ENCODE data around the gene ATE1. TPM values are rescaled to one million over a fixed set of nuclear protein-coding genes. Genes with fewer than 3 reads are reported as not detected.

Gene ATE1
- polyA plus RNA-seq, 2 of the 4 experiments (the other 2 are of a cell fraction) = 27.2 to 58.8 TPM

- no peak for DNase-seq (ENCODE audit: low read depth in 1 of 2, low spot score in 1 of 2)
- Histone ChIP-seq H3K27ac (no peak overlapping the region), H3K4me2 (no peak overlapping the region), H3K4me3 (no peak overlapping the region), H3K4me1 (no peaks in the 10 kb centered on the region; the same call in 2 of the 3 replicates), H3K9me3 (no peaks in the 10 kb centered on the region)
- CTCF ChIA-PET = interaction anchor here (1.1 to 3.7 kb wide), 9 partner anchors 8 to 78 kb away, joined by 4 to 19 read pairs (median 10); no protein-coding TSS in a partner anchor
- no peak for FAIRE-seq
- WGBS (ENCODE audit: missing lambda C conversion rate) = 72% methylated on average over 3 of the region's 3 CpGs
- TF ChIP-seq PHF8 (IDR thresholded peaks at IDR 0.05; ENCODE audit: borderline replicate concordance, low read depth) = no peak
- TF ChIP-seq MAFK (IDR thresholded peaks at IDR 0.05; ENCODE audit: partially characterized antibody) = peak; percentile 60
- no peak for TF ChIP-seq KDM1A (IDR thresholded peaks at IDR 0.05; ENCODE audit: low read depth)
- TF ChIP-seq HOXB5 (CRISPR knock-in tag; IDR thresholded peaks at IDR 0.05) = no peak
- no peak; a peak in 1 of 6 replicates for ATAC-seq
- POLR2A ChIA-PET = no interaction called here
Measured at GRCh38 chr10:121822724-121823123, 105.1 kb downstream of the ATE1 start.

DNA sequence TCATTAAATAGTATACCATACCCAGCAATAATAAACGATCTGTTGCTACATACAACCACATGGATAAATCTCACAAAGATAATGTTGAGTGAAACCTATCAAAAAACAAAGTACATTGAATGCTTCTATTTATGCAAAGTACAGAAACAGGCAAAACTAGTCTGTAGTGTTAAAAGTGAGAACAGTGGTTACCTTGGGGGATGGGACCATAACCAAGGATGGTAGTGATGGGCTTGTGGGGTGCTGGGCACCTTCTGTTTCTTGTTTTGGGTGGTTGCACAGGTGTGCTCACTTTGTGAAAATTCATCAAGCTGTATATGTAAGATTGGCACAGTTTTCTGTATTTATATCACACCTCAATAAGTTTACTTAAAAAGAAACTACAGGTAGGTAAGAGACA is 105.7 kb downstream of the ATE1 start:
- H3K4me1 ChIP-seq = no peaks in the 10 kb centered on the region; the same call in 2 of the 3 replicates
- ChIA-PET CTCF (interaction anchor here (1.1 to 3.7 kb wide), 3 partner anchors 11 to 78 kb away, joined by 7 to 19 read pairs (median 15); no protein-coding TSS in a partner anchor), POLR2A (no interaction called here)
- no peak for FAIRE-seq
- ATAC-seq = no peak
- DNase-seq (ENCODE audit: low read depth in 1 of 2, low spot score in 1 of 2) = no peak
- no peak overlapping the region for H3K4me2 ChIP-seq
- H3K4me3 ChIP-seq = no peak overlapping the region
- no peak overlapping the region for H3K27ac ChIP-seq
- no peaks in the 10 kb centered on the region for H3K9me3 ChIP-seq
- 81% methylated on average over 1 of the region's 1 CpG for WGBS (ENCODE audit: missing lambda C conversion rate)
- TF ChIP-seq KDM1A (IDR thresholded peaks at IDR 0.05; ENCODE audit: low read depth) = no peak
- TF ChIP-seq MYC (IDR thresholded peaks at IDR 0.05; ENCODE audit: borderline replicate concordance, low read length) = no peak

DNA sequence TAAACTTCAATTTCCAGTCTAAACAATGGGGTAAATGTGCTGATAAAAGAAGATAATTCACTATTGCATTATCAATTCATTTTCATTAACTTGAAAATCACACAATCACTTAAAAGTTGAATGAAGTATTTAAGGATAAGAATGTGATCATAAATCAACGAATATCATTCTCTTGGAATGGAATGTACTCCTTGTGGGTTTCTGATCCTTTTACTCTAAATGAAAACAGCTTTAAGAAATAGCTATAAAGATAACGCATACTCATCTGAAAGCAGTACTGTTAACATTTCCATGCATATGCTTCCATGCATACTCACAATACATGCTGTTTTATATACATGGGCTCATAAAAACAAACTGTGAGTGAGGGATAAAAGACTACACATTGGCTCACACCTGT is 108.8 kb downstream of the ATE1 start:
- ATAC-seq (no peak), DNase-seq (ENCODE audit: low read depth in 1 of 2, low spot score in 1 of 2) (no peak), FAIRE-seq (no peak)
- POLR2A ChIA-PET = no interaction called here
- Histone ChIP-seq H3K27ac (no peak overlapping the region), H3K9me3 (no peaks in the 10 kb centered on the region), H3K4me1 (no peaks in the 10 kb centered on the region), H3K4me2 (no peak overlapping the region), H3K4me3 (no peak overlapping the region)
- WGBS (ENCODE audit: missing lambda C conversion rate) = 69% methylated on average over 2 of the region's 2 CpGs
- no peak for TF ChIP-seq KDM5A (IDR thresholded peaks at IDR 0.05)
- TF ChIP-seq, protein P1, sequence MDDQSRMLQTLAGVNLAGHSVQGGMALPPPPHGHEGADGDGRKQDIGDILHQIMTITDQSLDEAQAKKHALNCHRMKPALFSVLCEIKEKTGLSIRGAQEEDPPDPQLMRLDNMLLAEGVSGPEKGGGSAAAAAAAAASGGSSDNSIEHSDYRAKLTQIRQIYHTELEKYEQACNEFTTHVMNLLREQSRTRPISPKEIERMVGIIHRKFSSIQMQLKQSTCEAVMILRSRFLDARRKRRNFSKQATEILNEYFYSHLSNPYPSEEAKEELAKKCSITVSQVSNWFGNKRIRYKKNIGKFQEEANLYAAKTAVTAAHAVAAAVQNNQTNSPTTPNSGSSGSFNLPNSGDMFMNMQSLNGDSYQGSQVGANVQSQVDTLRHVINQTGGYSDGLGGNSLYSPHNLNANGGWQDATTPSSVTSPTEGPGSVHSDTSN (IDR thresholded peaks at IDR 0.05) = no peak
- no peak for TF ChIP-seq KDM1A (IDR thresholded peaks at IDR 0.05; ENCODE audit: low read depth)
- TF ChIP-seq HDAC2 (IDR thresholded peaks at IDR 0.05) = no peak
- no peak for TF ChIP-seq ATOH8 (CRISPR knock-in tag; IDR thresholded peaks at IDR 0.05; ENCODE audit: low read depth)
- TF ChIP-seq BHLHE40 (IDR thresholded peaks at IDR 0.05; ENCODE audit: low read depth, low read length) = no peak
- TF ChIP-seq, protein P2, sequence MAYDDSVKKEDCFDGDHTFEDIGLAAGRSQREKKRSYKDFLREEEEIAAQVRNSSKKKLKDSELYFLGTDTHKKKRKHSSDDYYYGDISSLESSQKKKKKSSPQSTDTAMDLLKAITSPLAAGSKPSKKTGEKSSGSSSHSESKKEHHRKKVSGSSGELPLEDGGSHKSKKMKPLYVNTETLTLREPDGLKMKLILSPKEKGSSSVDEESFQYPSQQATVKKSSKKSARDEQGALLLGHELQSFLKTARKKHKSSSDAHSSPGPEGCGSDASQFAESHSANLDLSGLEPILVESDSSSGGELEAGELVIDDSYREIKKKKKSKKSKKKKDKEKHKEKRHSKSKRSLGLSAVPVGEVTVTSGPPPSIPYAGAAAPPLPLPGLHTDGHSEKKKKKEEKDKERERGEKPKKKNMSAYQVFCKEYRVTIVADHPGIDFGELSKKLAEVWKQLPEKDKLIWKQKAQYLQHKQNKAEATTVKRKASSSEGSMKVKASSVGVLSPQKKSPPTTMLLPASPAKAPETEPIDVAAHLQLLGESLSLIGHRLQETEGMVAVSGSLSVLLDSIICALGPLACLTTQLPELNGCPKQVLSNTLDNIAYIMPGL (CRISPR knock-in tag; IDR thresholded peaks at IDR 0.05; ENCODE audit: borderline replicate concordance) = no peak
- no peak for TF ChIP-seq CHD4 (IDR thresholded peaks at IDR 0.05; ENCODE audit: borderline replicate concordance)
- no peak for TF ChIP-seq CBX8 (IDR thresholded peaks at IDR 0.05)
- CTCF ChIA-PET = no interaction called here

DNA sequence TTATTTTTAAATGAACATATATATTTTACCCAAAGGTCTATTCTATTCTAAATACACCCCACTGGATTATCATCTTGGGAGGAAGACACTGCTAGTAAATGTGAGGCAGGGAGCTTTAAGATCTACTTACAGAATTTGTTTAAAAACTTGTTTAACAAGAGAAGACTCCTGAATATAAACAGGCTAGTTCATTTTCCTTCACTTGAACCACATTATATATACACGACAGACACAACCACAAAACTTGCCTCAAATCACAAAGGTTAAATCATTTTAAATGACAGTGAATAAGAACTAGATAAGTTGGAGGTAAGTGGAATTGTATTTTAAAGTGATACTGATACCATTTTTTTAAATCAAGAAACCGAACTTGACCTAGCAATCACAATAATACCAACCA is 109.2 kb downstream of the ATE1 start:
- whole genome bisulfite sequencing (ENCODE audit: missing lambda C conversion rate) = 43% methylated on average over 2 of the region's 2 CpGs
- peak; percentile 51 for FAIRE-seq
- TF ChIP-seq PHF8 (IDR thresholded peaks at IDR 0.05; ENCODE audit: borderline replicate concordance, low read depth) (no peak), RCOR1 (IDR thresholded peaks at IDR 0.05; ENCODE audit: low read depth, low read length) (no peak), POLR2AphosphoS2 (conservative IDR thresholded peaks at IDR 0.05; ENCODE audit: low read length) (no peak), TFCP2L1 (CRISPR knock-in tag; IDR thresholded peaks at IDR 0.05) (no peak), EHMT2 (IDR thresholded peaks at IDR 0.05; ENCODE audit: low read depth) (no peak), HES2 (IDR thresholded peaks at IDR 0.05) (no peak), CHD4 (IDR thresholded peaks at IDR 0.05; ENCODE audit: borderline replicate concordance) (no peak), TP53 (CRISPR knock-in tag; IDR thresholded peaks at IDR 0.05) (no peak), CBX2 (IDR thresholded peaks at IDR 0.05; ENCODE audit: borderline replicate concordance, low read depth) (no peak), NR3C1 (IDR thresholded peaks at IDR 0.05) (no peak), BHLHE40 (IDR thresholded peaks at IDR 0.05; ENCODE audit: low read depth, low read length) (no peak), EP300 (IDR thresholded peaks at IDR 0.05) (no peak), MAFK (IDR thresholded peaks at IDR 0.05; ENCODE audit: partially characterized antibody) (no peak), CBX8 (IDR thresholded peaks at IDR 0.05) (no peak), KDM5A (IDR thresholded peaks at IDR 0.05) (no peak), POLR2A (IDR thresholded peaks at IDR 0.05; ENCODE audit: low read length) (no peak)
- TF ChIP-seq, protein P3, sequence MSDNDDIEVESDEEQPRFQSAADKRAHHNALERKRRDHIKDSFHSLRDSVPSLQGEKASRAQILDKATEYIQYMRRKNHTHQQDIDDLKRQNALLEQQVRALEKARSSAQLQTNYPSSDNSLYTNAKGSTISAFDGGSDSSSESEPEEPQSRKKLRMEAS (IDR thresholded peaks at IDR 0.05) = no peak
- TF ChIP-seq, protein P4, sequence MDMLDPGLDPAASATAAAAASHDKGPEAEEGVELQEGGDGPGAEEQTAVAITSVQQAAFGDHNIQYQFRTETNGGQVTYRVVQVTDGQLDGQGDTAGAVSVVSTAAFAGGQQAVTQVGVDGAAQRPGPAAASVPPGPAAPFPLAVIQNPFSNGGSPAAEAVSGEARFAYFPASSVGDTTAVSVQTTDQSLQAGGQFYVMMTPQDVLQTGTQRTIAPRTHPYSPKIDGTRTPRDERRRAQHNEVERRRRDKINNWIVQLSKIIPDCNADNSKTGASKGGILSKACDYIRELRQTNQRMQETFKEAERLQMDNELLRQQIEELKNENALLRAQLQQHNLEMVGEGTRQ (IDR thresholded peaks at IDR 0.05) = no peak
- DNase-seq (ENCODE audit: low read depth in 1 of 2, low spot score in 1 of 2) = no peak
- Histone ChIP-seq H3K4me2 (no peak overlapping the region), H3K4me1 (no peaks in the 10 kb centered on the region), H3K4me3 (no peak overlapping the region), H3K27ac (no peak overlapping the region), H3K9me3 (no peaks in the 10 kb centered on the region)
- no peak for ATAC-seq
- ChIA-PET CTCF (no interaction called here), POLR2A (no interaction called here)

Data from A549 (cell line).